ENCODE data around the gene MAML3.

- TF ChIP-seq POLR2AphosphoS5 (IDR thresholded peaks at IDR 0.05; ENCODE audit: low read depth, low read length) (no peak), TAF1 (IDR thresholded peaks at IDR 0.05; ENCODE audit: borderline replicate concordance, insufficient read depth, low read length) (no peak)
These were observed 467.9 kb downstream of the MAML3 start for GRCh38 chr4:139686130-139686529.
